Measurements from ENCODE around the gene THAP10.

GRCh38 chr15:70892912-70893560, 803 bp upstream of the THAP10 start:
- TF ChIP-seq, protein P1, sequence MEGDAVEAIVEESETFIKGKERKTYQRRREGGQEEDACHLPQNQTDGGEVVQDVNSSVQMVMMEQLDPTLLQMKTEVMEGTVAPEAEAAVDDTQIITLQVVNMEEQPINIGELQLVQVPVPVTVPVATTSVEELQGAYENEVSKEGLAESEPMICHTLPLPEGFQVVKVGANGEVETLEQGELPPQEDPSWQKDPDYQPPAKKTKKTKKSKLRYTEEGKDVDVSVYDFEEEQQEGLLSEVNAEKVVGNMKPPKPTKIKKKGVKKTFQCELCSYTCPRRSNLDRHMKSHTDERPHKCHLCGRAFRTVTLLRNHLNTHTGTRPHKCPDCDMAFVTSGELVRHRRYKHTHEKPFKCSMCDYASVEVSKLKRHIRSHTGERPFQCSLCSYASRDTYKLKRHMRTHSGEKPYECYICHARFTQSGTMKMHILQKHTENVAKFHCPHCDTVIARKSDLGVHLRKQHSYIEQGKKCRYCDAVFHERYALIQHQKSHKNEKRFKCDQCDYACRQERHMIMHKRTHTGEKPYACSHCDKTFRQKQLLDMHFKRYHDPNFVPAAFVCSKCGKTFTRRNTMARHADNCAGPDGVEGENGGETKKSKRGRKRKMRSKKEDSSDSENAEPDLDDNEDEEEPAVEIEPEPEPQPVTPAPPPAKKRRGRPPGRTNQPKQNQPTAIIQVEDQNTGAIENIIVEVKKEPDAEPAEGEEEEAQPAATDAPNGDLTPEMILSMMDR (IDR thresholded peaks at IDR 0.05; ENCODE audit: insufficient read depth, low read length) = no peak
- no peak for TF ChIP-seq POLR2AphosphoS5 (IDR thresholded peaks at IDR 0.05; ENCODE audit: low read depth)
